Right renal pelvis (tissue), 4 donors: ENCODE measurements around the gene KRT2. TPM values are rescaled to one million over a fixed set of nuclear protein-coding genes. Genes with fewer than 3 reads are reported as not detected.
"Not testable (repeated sequence)": the region's sequence is repeated elsewhere in the genome, so short reads cannot be mapped to it uniquely, and the experiment has no call there.

Experiments
- DNase-seq, 4 donors: peaks; one replicate each; pipeline ENCODE4 v3.0.0-alpha.2; 2013; ENCODE audit warnings: low read depth in 4 of 4, low spot score in 3 of 4, missing footprints in 1 of 4
- polyA plus RNA-seq, 4 donors: library from polyadenylated mRNA; unstranded; fragments of 120-200 nt; gene quantifications; one replicate each; pipeline ENCODE4 v1.2.1, GENCODE V29; 2013; ENCODE audit not compliant: insufficient read length in 4 of 4

KRT2 gene
- polyA plus RNA-seq, 4 donors = not detected

DNA sequence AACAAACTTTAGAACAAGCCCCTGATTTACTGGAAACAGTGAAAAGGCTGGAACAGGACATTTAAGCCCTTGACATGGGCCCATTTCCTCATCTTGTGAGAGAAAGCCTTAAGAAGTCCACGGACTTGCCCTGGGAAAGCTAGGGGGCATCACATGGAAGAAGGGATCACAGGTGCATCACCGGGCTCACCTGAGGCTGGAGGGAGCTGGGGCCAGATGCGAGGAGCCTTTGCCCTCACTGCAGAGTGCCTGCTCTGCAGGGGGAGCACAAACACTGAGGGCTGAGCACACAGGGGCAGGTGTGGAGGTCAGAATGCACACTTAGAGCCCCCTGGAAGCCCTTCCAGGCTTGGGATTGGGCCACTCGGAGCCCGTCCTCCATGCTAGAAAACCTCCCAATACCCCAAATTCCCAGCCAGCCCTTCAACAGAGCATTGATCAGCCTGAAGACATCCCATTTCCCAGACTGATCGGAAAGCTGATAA is 33.4 kb upstream of the KRT2 start:
- no peak for DNase-seq

DNA sequence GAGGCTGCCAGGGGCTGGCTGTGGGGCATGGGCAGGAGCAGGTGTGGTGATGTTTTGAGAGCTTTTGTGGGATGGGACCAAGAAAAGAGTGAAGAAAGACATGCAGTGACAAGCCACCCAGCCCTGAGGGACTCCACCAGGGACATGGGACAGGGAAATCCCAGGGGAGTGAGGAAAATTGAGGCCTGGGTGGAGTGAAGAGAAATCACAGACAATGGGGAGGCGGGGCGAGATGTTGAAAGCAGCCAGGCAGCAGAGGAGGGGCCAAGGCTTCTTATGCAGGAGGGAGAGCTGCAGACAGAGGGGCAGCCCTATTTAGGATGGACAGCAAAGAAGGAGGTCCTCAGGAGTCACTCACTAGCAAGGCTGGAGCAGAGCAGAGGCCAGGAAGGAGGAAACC is 32.4 kb upstream of the KRT2 start:
- DNase-seq = no peak

DNA sequence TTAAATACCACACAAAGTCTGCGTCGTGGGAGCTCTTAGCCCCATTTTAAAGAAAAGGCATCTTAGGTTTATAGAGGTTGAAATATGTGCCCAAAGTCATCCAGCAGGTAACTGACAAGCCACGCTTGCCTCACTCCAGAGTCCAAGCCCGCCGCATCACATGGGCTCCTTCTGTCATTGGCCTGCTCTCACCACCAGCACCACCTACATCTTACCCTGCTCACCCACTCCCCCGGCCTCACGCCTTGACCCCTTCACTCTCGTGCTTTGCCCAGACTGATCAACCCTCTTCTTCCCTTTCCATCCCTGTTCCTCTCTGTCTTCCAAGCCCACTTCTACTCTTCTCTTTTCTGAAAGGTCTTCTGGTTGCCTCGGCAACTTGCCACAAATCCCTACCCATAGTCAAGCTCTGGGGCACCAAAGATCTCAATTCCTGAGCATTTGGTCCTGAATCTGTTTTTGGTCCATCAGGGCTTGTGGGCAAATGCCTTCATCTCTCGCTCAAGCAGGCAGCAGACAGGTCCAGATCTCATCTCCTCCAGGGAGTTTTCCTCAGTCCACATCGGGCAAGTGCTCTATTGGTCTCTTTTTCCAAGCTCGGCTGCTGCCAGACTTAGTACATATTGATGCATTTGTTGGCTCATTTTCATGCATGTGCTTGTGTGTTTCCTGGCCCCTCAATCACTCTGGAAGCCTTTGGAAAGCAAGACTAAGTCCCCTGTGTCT is 31.7 kb upstream of the KRT2 start:
- DNase-seq = no peak

DNA sequence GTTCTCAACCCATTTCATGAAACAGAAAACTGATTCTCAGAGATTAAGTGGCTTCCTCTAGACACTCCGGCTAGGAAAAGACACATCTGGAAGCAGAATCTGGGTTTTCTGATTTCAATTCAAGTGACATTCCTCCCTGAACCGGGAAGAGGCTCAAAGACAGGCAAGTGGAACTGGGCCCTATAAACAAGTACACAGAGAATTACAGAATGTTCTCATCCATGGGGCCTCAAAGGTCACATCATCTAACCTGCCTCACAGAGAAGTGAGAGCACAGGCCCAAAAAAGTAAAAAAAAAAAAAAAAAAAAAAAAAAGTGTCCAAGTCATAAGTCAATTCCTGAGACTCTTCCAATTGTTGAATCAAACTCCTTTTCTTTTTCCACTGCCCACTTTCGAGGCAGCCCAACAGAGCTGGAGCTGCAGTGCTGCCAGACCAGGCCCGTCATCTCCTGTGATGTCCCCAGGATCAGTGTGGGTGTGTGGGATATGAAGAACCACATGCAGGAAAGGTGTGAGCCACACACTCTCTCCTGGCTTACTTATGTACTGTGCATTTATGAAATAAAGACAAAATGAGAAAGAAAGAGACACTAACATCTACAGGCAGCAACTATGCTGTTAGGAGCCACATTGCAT is 31.0 kb upstream of the KRT2 start:
- DNase-seq = no peak

DNA sequence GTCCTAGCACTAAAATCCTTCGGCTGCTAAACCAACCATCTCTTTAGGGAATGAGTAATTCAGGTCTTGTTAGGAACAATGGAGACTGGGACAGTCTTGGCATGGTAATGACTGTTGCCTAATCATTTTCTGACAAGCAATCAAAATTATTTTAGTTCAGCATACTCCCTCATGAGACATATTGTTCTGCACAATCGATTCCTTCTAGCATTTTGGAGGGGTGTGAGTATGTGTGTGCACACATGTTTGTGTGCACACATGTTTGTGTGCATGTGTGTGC is 30.3 kb upstream of the KRT2 start:
- DNase-seq = no peak

DNA sequence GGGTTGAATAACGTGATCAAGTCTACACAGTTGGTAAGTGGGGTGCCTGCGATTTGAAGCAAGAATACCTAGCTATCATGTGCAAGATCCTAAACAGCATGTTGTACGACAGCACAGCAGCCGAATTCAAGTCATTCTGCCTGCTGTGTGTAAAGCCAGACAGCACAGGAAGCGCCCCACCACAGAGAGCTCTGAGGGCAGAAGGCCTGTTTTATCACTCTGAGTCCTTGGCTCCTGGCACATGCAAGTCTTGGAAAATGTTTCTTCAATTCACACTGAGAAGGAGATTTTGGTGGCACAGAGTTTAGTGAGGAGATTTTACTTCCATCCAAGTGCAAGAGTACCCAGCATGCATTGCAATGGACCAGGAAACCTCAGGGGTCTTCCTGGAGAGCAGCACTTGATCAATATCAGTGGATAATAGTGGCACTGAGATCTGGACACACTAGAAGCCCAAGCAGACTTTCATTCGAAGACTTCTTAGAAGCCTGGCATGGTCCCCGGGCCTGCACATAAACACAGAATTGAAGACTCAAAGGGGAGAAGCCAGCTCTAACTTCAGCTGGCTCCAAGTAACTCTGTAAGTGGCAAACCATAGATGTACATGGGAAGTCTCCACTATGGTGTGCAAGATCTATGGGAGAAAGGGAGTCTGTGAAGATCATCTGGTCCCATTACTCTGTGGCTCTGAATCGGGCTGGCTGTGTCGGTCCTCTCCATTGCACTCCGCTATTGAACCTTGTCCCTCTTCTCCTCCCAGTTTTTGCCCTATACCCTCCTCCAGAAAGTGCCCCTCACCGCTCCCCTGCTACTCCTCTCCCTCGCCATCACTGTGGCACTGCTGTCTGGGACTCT is 29.7 kb upstream of the KRT2 start:
- DNase-seq = no peak

DNA sequence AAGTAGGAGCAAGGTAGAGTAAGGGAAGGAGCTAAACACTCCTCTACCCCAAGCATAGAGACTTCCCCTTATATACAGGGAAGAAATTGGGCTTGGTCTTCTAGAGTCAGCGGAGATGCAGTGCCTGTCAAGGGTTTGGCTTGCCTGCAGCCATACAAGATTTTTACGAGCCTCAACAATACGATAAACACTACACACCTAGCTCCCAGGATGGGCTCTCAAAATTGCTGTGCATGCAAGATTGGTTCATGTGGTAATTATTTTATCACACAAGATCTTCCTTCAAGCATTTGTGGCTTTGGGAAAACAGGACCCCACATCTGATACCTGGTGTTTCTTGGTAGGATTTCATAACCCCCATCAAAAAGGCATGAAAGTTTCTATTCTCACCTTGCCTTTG is 28.4 kb upstream of the KRT2 start, which contains the start of gene KRT1:
Gene KRT1 (minus strand): TSS at position 45 of the 400 bp plus-strand sequence. CDS start 59 bp downstream, outside the sequence.
- no peak for DNase-seq

DNA sequence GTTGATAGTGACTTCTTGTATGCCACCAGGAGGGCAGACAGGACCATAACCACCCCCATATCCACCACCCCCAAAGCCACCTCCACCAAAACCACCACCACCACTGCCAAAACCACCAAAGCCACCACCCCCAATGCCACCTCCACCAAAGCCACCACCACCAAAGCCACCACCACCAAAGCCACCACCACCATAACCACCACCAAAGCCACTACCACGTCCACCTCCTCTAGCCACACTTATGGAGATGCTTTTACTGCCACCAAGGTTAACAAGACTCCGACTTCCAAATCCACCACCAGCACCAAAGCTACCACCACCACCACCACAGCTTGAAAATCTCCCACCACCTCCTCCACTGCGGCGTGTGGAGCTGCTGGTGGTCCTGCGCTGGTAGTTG is 27.9 kb upstream of the KRT2 start:
- DNase-seq = no peak

DNA sequence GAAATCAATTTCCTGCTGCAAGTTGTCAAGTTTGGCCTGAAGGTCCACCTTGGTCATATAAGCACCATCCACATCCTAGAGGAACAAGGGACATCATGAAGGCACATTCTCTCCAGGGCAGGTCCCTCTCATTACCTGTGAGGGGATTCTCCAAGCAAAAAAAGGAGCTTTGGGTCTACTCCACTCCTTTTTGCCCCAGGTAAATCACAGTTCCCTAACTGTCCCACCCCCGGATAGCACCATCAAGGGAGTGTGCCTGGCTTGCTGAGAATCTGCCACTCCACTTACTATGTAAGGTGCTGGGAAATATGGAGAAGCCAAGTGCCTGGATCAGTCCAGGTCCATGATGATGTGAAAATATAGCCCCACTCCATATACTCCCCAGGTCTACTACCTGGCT is 25.7 kb upstream of the KRT2 start:
- DNase-seq = no peak

DNA sequence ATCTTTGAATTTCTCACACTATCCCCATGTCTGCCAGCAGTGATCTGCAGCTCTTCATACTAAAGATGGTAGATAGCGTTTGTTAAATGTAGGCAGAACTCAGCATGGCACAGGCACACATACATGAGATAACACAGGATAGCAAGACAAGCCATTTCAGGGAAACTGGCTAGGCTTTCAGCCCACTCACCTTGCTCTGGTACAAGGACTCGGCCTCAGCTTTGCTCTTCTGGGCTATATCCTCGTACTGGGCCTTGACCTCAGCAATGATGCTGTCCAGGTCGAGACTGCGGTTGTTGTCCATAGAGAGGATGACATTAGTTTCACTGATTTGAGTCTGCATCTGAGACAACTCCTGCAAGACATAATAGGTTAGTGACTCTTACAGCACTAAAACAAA is 25.1 kb upstream of the KRT2 start:
- no peak for DNase-seq

DNA sequence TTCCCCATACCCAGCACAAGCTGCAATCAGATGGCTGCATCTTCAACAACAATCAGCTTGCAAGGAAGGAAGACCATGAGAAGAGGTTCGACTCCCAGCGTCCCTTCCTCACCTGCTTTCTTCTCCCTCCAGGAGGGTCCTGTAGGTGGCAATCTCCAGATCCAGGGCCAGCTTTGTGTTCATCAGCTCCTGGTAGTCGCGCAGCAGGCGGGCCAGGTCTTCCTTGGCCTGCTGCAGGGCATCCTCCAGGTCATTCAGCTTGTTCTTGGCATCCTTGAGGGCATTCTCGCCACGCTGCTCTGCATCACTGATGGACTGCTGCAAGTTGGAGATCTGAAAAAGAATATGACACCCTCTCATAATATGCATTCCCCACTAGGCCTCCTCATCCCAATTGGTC is 24.2 kb upstream of the KRT2 start:
- no peak for DNase-seq

DNA sequence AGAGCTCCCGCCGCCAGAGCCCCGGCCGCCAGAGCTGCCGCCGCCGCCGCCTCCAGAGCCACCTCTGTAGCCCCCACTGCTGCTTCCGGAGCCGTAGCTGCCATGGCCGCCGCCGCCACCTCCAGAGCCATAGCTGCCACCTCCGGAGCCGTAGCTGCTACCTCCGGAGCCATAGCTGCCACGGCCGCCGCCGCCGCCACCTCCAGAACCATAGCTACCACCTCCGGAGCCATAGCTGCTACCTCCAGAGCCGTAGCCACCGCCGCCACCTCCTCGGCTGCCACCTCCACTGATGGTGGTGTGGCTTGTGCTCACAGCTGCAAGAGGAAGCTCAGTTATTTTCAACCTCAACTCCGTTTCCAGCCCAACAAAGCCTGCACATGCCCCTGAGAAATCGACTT is 23.3 kb upstream of the KRT2 start:
- no peak for DNase-seq

DNA sequence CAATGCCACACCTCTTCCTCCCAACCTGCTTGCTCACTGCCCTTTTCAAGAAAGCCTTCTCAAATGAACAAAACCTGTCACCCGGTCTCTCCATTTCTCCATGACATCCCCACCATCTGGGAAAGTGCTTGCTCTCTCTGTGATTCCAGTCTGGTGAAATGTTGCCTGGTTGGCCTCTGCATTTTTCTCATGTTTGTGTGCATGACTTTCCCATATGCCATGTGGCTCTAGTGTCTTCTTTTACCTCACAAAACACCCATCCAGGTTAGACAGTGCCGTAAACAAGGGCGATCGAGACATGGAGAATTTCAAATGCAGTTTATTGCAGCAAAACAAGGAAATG is 22.4 kb upstream of the KRT2 start:
- no peak for DNase-seq

DNA sequence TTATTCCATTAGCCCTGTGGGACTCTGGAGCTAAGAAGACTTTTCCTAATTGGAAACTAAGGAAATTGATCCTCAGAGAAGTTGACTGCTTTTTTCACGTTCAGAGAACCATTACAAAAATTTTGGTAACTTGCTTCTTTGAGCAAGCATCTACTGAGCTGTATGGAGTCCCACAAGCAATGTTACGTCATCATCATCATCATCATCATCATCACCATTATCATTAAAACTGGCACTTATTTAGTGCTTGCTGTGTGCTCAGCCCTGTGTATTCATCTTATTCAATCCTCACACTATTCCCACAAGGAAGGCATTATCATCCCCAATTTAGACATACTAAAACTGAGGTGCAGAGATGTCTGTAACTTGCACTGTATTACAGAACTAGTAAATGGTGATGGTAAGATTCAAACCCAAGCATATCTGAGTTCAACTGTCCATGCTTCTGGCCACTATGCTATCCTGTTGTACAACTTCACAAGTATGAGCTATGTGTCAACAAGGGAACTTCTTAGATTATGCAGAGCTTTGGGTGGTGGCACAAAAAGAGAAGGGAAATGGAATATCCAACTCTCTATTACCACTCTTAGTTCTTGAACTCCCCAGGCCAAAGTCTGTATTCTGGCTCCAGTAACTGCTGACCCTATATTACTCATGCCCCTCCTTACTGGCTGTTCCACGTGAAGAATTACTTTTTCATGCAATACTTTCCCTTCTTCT is 21.9 kb upstream of the KRT2 start:
- DNase-seq = no peak

DNA sequence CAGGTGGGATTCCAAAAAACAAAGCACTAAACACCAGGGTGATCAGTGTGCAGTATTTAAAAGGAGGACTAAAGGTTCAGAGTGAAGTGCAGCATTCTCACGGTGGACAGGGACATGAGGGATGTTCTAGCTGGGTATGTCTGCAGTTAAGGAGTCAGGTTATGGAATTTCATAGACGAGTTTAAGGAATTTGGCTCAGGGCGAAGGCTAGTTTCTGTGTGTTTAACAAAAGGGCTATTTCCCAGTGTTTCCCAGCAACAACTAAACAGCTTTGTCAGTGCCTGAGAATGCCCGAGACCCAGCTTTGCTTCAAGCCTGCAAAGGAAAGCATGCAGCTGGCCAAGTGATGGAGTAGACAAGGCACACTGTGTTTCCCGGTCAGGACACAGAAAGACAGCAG is 21.2 kb upstream of the KRT2 start:
- DNase-seq = no peak

DNA sequence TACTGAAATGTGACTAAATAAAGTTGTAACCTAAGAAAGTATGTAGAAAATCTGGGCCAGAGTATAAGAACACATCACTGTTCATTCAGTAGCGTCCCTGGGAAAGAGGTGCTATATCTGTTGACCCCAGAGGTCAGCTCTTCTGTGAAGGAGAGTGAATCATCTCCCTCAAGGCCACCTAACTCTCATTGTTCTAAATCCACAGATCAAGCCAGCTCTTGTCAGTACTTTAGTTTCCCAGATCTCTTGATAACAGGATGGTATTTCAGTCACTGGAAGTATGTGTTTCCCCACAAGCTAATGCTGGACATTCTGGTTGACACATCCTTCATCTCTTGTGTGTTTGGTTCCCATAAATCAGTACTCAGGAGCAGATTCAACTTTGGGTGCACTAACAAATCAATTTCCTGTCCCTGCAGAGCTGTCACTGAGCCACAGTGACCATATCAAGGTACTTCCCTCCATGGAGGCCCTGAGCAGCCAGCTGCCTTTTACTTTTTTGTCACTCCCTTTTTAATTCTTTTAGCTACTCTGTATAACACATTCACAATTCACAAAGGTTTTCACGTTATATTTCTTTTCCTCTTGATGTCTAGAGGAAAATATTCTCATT is 20.4 kb upstream of the KRT2 start:
- DNase-seq = no peak

DNA sequence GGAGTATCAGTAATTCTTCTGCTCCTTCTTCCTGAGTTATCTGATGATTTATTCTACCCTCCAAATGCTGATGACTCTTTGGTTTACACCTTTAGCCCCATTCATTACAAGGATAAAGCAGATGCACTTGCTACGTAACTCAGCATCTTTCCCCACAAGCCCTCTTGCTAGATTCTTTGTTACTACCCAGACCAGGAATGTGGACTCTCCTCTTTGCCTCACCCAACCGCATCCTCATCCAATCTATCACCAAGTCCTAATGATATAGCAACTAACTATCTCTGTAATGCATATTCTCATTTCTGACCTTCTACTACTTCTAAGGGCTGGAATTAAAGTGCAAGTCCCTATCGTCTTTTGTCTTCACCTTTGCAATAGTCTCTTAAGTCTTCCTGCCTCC is 18.9 kb upstream of the KRT2 start:
- DNase-seq = no peak

DNA sequence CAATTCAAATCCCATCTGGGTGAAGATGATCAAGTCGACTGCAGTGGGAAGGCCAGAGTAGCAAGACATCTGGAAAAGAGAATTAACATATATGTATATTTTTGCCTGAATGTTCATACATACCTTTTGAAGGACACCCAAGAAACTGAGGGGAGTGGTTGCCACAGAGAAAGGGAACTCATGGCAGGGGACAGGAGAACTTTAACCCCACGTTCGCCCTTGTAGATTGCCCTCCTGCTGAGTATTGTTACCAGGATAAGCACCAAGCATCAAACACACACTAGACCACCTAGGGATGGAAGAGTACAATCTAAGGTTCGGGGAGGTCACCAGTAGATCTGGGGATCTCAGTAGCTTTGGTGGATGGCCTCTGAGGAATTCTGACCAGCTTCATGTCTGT is 18.5 kb upstream of the KRT2 start:
- no peak for DNase-seq

DNA sequence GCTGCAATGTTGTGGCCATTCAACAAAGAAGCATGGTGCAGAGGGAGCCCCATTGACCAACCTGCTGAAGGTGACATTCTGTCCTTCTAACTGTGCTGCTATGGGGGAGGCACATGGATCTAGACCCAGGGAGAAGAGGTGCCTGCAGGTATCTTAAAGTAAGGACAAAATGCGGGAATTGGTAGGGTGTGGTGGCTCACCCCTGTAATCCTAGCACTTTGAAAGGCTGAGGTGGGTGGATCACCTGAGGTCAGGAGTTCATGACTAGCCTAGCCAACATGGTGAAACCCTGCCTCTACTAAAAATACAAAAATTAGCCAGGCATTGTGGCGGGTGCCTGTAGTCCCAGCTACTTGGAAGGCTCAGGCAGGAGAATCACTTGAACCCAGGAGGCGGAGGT is 17.9 kb upstream of the KRT2 start:
- DNase-seq = not testable (repeated sequence)

DNA sequence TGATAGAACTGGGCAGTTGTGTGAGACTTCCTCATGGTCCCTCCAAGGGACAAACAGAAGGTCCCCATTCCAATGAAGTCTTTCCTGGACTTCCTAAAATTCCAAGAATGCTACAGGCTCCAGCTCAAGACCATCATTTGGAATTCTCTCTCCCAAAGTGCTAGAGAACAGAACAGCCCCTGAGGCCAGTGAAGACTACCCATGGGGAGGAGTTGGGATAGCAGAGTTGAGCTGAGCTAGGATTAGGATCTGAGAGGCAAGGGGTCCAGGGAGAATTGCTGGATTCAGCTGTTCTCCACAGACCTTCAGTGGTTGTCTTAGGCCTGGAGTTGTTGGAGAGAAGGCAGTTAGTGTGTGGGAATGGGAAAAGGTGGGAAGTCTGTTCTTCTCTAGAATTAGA is 17.4 kb upstream of the KRT2 start:
- no peak for DNase-seq

DNA sequence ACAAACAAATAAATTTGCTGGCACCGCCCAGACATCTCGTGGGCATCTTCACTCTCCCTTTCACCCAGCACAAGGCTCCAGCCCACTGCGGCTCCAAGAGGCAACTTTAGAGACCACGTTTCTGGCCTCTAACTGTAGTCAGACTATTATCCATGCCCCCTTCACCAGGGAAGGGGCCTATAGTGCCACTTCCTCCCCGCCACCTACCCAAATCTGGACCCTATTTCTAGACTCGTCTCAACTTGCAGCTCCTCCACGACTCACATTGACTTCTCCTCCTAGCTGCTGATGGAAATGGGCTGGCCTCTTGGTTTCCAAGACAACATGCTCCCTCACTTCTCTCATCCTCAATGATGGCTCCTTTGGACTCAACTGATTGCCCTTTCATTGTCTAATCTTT is 15.9 kb upstream of the KRT2 start:
- DNase-seq = no peak
